A549 (cell line): ENCODE results near the gene UBXN10. TPM values are rescaled to one million over a fixed set of nuclear protein-coding genes. Genes with fewer than 3 reads are reported as not detected.

Experiments
- ATAC-seq, 2 experiments: fragments of 200-7000 bp in 1 of 2; fragments of >200 bp in 1 of 2; cut with Nextera tagmentation in 1 of 2; cut with Tn5 transposase in 1 of 2; 3 replicates each; pipeline versions ENCODE4 v1.8.0 to v1.9.1; 2018 to 2020; ENCODE audit warnings: mild to moderate bottlenecking in 1 of 2, moderate library complexity in 1 of 2
- CTCF ChIA-PET: fragments of 300-600 bp; sonication (Branson Sonifier 250); formaldehyde crosslinking; extraction: SDS; loops from one replicate; lab custom pipeline; 2021; ENCODE audit warnings: antibody characterized with exemption, inconsistent platforms; lab: Yijun Ruan, JAX
- POLR2A ChIA-PET: fragments of 350-600 bp; formaldehyde crosslinking; extraction: SDS; loops from one replicate; lab custom pipeline; 2021; ENCODE audit warnings: antibody characterized with exemption, inconsistent platforms; lab: Yijun Ruan, JAX
- DNase-seq, 2 experiments: peaks; one replicate each; pipeline versions ENCODE4 v3.0.0 to v3.0.0-alpha.2; 2011 to 2016; ENCODE audit warnings: low read depth in 1 of 2, low spot score in 1 of 2
- FAIRE-seq: peaks from 2 replicates; lab custom pipeline; 2011; peaks lifted over from hg19 to GRCh38; lab: Jason Lieb, UNC
- H3K27ac ChIP-seq, 2 experiments: fragments of >200 bp; sonication (Bioruptor Twin); formaldehyde crosslinking; 3 replicates each; pipeline ENCODE4 v1.5.1; 2016 to 2017
- H3K4me1 ChIP-seq: fragments of >200 bp; sonication (Bioruptor Twin); formaldehyde crosslinking; 3 replicates; pipeline ENCODE4 v1.6.1; 2016
- H3K4me2 ChIP-seq: fragments of >200 bp; sonication (Bioruptor Twin); formaldehyde crosslinking; 3 replicates; pipeline ENCODE4 v1.6.1; 2016
- H3K4me3 ChIP-seq: fragments of >200 bp; sonication (Bioruptor Twin); formaldehyde crosslinking; 3 replicates; pipeline ENCODE4 v1.5.1; 2016
- H3K9me3 ChIP-seq: fragments of >200 bp; sonication (Bioruptor Twin); formaldehyde crosslinking; 3 replicates; pipeline ENCODE4 v1.6.1; 2016
- BCL3 ChIP-seq: fragments of >200 bp; sonication (Bioruptor Twin); formaldehyde crosslinking; IDR thresholded peaks from 3 replicates; pipeline ENCODE4 v1.6.1; 2016
- BHLHE40 ChIP-seq: IDR thresholded peaks from 2 replicates; pipeline ENCODE4 v1.6.1; 2012; ENCODE audit warnings: low read depth, low read length, inconsistent platforms
- CEBPB ChIP-seq, 2 experiments: fragments of >200 bp in 1 of 2; sonication (Bioruptor Twin) in 1 of 2; formaldehyde crosslinking in 1 of 2; IDR thresholded peaks; 2 replicates each; pipeline ENCODE4 v1.6.1; 2012 to 2016
- CHD4 ChIP-seq: fragments of 200-600 bp; sonication (generic); IDR thresholded peaks from 2 replicates; pipeline ENCODE4 v1.6.1; 2016; ENCODE audit warnings: antibody characterized with exemption, mild to moderate bottlenecking, borderline replicate concordance
- CTCF ChIP-seq: fragments of >200 bp; sonication (Bioruptor Twin); formaldehyde crosslinking; IDR thresholded peaks from 3 replicates; pipeline ENCODE4 v1.5.1; 2016
- EHMT2 ChIP-seq: fragments of 200-600 bp; sonication (generic); IDR thresholded peaks from 2 replicates; pipeline ENCODE4 v1.6.1; 2016; ENCODE audit warnings: antibody characterized with exemption, low read depth, mild to moderate bottlenecking, moderate library complexity
- FOSB ChIP-seq: fragments of 250-450 bp; sonication (Bioruptor Pico); IDR thresholded peaks from 2 replicates; pipeline ENCODE4 v1.5.0; 2020; ENCODE audit warnings: mild to moderate bottlenecking, moderate library complexity
- FOSL2 ChIP-seq, 2 experiments: fragments of 450-650 bp in 1 of 2; fragments of >200 bp in 1 of 2; sonication (Bioruptor Twin) in 1 of 2; formaldehyde crosslinking; IDR thresholded peaks; 2 replicates each; pipeline versions ENCODE4 v1.5.0 to v1.6.1; 2016 to 2020; ENCODE audit warnings: mild to moderate bottlenecking in 1 of 2, moderate library complexity in 1 of 2
- FOXS1 ChIP-seq: fragments of 250-450 bp; sonication (Bioruptor Pico); IDR thresholded peaks from 2 replicates; pipeline ENCODE4 v1.5.0; 2020; ENCODE audit warnings: mild to moderate bottlenecking, moderate library complexity
- GATA3 ChIP-seq: IDR thresholded peaks from 2 replicates; pipeline ENCODE4 v1.6.1; 2012; ENCODE audit warnings: borderline replicate concordance
- HDAC2 ChIP-seq: fragments of 200-600 bp; sonication (generic); IDR thresholded peaks from 2 replicates; pipeline ENCODE4 v1.6.1; 2016
- HES2 ChIP-seq: fragments of >200 bp; sonication (Bioruptor Twin); formaldehyde crosslinking; IDR thresholded peaks from 2 replicates; pipeline ENCODE4 v1.6.1; 2016
- HEYL ChIP-seq: fragments of 250-450 bp; sonication (Bioruptor Pico); IDR thresholded peaks from 2 replicates; pipeline ENCODE4 v1.8.0; 2021; ENCODE audit warnings: mild to moderate bottlenecking, moderate library complexity
- HOXA7 ChIP-seq: fragments of 250-450 bp; sonication (Bioruptor Pico); IDR thresholded peaks from 2 replicates; pipeline ENCODE4 v1.5.0; 2020; ENCODE audit warnings: mild to moderate bottlenecking, moderate library complexity
- JUNB ChIP-seq: fragments of >200 bp; sonication (Bioruptor Twin); formaldehyde crosslinking; IDR thresholded peaks from 2 replicates; pipeline ENCODE4 v1.6.1; 2016
- KDM1A ChIP-seq: fragments of 200-600 bp; sonication (generic); IDR thresholded peaks from 2 replicates; pipeline ENCODE4 v1.6.1; 2016; ENCODE audit warnings: low read depth, mild to moderate bottlenecking
- MAFK ChIP-seq: fragments of 450-650 bp; IDR thresholded peaks from 2 replicates; pipeline ENCODE4 v1.6.1; 2014; ENCODE audit not compliant: partially characterized antibody
- MAX ChIP-seq: IDR thresholded peaks from 2 replicates; pipeline ENCODE4 v1.6.1; 2012
- MAZ ChIP-seq: fragments of 150-350 bp; IDR thresholded peaks from 2 replicates; pipeline ENCODE4 v1.6.1; 2014; ENCODE audit warnings: antibody characterized with exemption, low read depth, low read length, borderline replicate concordance
- MYC ChIP-seq: IDR thresholded peaks from 2 replicates; pipeline ENCODE4 v1.6.1; 2012; ENCODE audit warnings: mild to moderate bottlenecking, inconsistent platforms, low read length, improper control_type of control experiment, borderline replicate concordance
- NPAS2 ChIP-seq: fragments of 250-450 bp; sonication (Bioruptor Pico); IDR thresholded peaks from 2 replicates; pipeline ENCODE4 v1.8.0; 2022; ENCODE audit warnings: mild to moderate bottlenecking, moderate library complexity, borderline replicate concordance
- RAD21 ChIP-seq, 2 experiments: fragments of >200 bp in 1 of 2; sonication (Bioruptor Twin) in 1 of 2; formaldehyde crosslinking in 1 of 2; IDR thresholded peaks in 1 of 2; conservative IDR thresholded peaks in 1 of 2; 2 replicates in 1 of 2; 3 replicates in 1 of 2; pipeline ENCODE4 v1.6.1; 2012 to 2018; ENCODE audit warnings: inconsistent platforms in 1 of 2
- RARB ChIP-seq: fragments of 250-450 bp; sonication (Bioruptor Pico); IDR thresholded peaks from 2 replicates; pipeline ENCODE4 v1.8.0; 2021; ENCODE audit warnings: mild to moderate bottlenecking, moderate library complexity
- SMC3 ChIP-seq: fragments of >200 bp; sonication (Bioruptor Twin); formaldehyde crosslinking; IDR thresholded peaks from 3 replicates; pipeline ENCODE4 v1.6.1; 2018; ENCODE audit warnings: inconsistent platforms
- TFCP2L1 ChIP-seq: fragments of 250-450 bp; sonication (Bioruptor Pico); IDR thresholded peaks from 2 replicates; pipeline ENCODE4 v1.5.0; 2021; ENCODE audit warnings: mild to moderate bottlenecking
- TP53 ChIP-seq: fragments of 250-450 bp; sonication (Bioruptor Pico); IDR thresholded peaks from 2 replicates; pipeline ENCODE4 v1.5.0; 2021; ENCODE audit warnings: mild to moderate bottlenecking, moderate library complexity
- USF2 ChIP-seq: fragments of 450-650 bp; IDR thresholded peaks from 2 replicates; pipeline ENCODE4 v1.6.1; 2014; ENCODE audit warnings: antibody characterized with exemption
- WGBS: methylation state at CpG from one replicate; pipeline ENCODE4 v1.1.6; 2017; ENCODE audit errors: missing lambda C conversion rate; 5-methylcytosine and 5-hydroxymethylcytosine counted together
- polyA plus RNA-seq, 4 experiments: library from polyadenylated mRNA; depleted of rRNA in 3 of 4; stranded (reverse); fragments of >200 nt; fragmentation: RNase III in 1 of 4; extraction: RNeasy Plus Mini Kit Qiagen cat#74134 plus additional on column Dnase treatment in 1 of 4; gene quantifications; 2 replicates in 3 of 4; 3 replicates in 1 of 4; pipeline ENCODE4 v1.2.3, GENCODE V29; 2011 to 2017

The UBXN10 gene
- polyA plus RNA-seq, 2 of the 4 experiments (the other 2 are of a cell fraction), result not detected

GRCh38 chr1:20233394-20233793 lies 47.5 kb downstream of the UBXN10 start:
- DNase-seq (peak in 1 of 2 experiments; percentile 31), ATAC-seq (peak; percentile 54 to 78; a peak in 4 of 6 replicates), FAIRE-seq (no peak)
- Histone ChIP-seq H3K4me2 (no peak overlapping the region), H3K9me3 (no peaks in the 10 kb centered on the region), H3K27ac (no peak overlapping the region), H3K4me1 (no peaks in the 10 kb centered on the region), H3K4me3 (no peak overlapping the region)
- TF ChIP-seq GATA3 (no peak), BCL3 (no peak), BHLHE40 (no peak), FOXS1 (CRISPR knock-in tag) (no peak), FOSB (CRISPR knock-in tag) (no peak), HEYL (CRISPR knock-in tag) (no peak), MYC (no peak), MAFK (no peak), NPAS2 (CRISPR knock-in tag) (no peak), TP53 (CRISPR knock-in tag) (no peak), RAD21 (conservative IDR thresholded peaks at IDR 0.05 in 1 of 2, IDR thresholded peaks at IDR 0.05 in 1 of 2) (peak; percentile 23 to 29; a peak in 4 of 5 replicates), EHMT2 (no peak), MAZ (no peak), KDM1A (no peak), CHD4 (no peak), SMC3 (peak; percentile 34; the same call in 1 of the 3 replicates), HOXA7 (CRISPR knock-in tag) (no peak), CTCF (peak; percentile 49), HES2 (no peak), USF2 (no peak), FOSL2 (IDR thresholded peaks at IDR 0.05) (no peak), FOSL2 (CRISPR knock-in tag; IDR thresholded peaks at IDR 0.05) (no peak), JUNB (no peak), TFCP2L1 (CRISPR knock-in tag) (no peak)
- WGBS, result 20% methylated on average over 3 of the region's 3 CpGs
- POLR2A ChIA-PET, result no interaction called here
- CTCF ChIA-PET, result interaction anchor here (0.6 to 4.2 kb wide), 12 partner anchors 9 to 316 kb away, joined by 3 to 15 read pairs (median 4); no protein-coding TSS in a partner anchor

GRCh38 chr1:20233866-20234265 lies 48.0 kb downstream of the UBXN10 start:
- H3K27ac ChIP-seq, result no peak overlapping the region
- no peak overlapping the region for H3K4me2 ChIP-seq
- H3K4me3 ChIP-seq, result no peak overlapping the region
- 55% methylated on average over 6 of the region's 6 CpGs for WGBS
- ChIA-PET CTCF (interaction anchor here (0.6 to 4.2 kb wide), 14 partner anchors 14 to 317 kb away, joined by 3 to 15 read pairs (median 4); no protein-coding TSS in a partner anchor), POLR2A (no interaction called here)
- H3K9me3 ChIP-seq, result no peaks in the 10 kb centered on the region
- H3K4me1 ChIP-seq, result no peaks in the 10 kb centered on the region
- DNase-seq (no peak), FAIRE-seq (no peak), ATAC-seq (no peak)
- TF ChIP-seq RARB (CRISPR knock-in tag) (no peak), TP53 (CRISPR knock-in tag) (no peak), BCL3 (no peak), JUNB (no peak), KDM1A (no peak), CEBPB (IDR thresholded peaks at IDR 0.05) (no peak), HDAC2 (no peak), MAX (no peak), EHMT2 (no peak)
